NCI-H82 (cell line): ENCODE measurements around the gene ZCCHC8.
"Not testable (repeated sequence)": the region's sequence is repeated elsewhere in the genome, so short reads cannot be mapped to it uniquely, and the experiment has no call there.

Source experiments
- DNase-seq: peaks from one replicate; lab custom pipeline; 2025; lab: John Stamatoyannopoulos, UW

ZCCHC8 gene

DNA sequence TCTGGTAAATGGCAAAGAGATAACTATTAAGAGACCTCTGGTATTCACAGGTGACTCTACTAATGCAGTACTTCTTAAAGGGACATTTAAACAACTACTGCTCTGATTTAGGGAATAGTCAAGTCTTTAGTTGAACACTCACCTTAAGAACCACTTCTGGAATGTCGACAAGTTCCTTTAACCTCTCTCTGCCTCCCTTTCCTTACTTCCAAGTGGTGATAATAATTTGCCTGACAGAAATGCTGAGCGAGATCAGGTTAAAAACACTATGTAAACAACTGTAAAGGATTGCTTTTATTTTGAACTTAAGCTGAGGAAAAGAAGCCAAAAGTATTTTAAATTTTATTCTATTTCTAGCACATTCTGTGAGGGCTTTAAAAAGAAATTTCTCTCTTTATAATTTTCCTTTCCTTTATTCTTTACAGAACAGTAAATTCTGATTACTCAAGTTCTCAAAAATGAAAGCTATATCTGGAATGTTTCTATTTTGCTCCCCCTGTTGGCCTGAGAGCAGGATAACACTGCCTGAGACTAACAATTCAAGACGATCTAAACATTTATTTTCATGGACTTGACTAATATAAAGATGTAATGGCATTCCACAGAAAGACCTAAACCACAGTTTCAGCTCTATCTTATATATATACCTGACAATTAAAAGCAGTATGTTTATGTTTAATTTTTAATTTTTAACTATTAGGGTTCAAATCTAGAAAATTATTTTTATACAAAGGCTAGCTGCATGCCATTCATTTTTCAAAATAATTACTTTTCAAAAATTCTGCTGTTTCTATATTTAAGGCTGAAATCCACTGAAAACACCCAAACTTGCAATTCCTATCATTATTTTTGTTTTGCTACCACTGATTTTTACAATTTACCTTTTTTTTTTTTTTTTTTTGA, 29.2 kb downstream of the ZCCHC8 start:
- DNase-seq, result peak; percentile 57

DNA sequence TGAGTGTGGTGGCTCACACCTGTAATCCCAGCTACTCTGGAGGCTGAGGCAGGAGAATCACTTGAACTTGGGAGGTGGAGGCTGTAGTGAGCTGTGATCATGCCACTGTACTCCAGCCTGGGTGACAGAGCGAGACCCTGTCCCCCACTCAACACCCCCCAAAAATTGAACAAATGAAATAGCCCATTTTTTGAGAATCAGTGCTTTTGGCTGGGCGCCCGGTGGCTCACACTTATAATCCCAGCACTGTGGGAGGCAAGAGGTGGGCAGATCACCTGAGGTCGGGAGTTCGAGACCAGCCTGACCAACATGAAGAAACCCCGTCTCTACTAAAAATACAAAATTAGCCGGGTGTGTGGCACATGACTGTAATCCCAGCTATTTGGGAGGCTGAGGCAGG, 30.2 kb downstream of the ZCCHC8 start:
- DNase-seq, result not testable (repeated sequence)

DNA sequence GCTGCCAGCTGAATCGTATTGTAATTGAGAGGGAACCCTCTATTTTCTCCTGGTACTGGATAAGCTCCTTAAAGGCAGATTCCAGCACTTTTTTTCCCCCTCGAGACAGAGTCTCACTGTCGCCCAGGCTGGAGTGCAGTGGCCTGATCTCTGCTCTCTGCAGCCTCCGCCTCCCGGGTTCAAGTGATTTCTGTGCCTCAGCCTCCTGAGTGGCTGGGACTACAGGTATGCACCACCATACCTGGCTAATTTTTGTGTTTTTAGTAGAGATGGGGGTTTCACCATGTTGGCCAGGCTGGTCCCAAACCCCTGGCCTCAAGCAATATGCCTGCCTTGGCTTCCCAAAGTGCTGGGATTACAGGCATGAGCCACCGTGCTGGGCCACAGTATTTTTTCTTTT, 30.9 kb downstream of the ZCCHC8 start:
- DNase-seq, result peak; percentile 31

DNA sequence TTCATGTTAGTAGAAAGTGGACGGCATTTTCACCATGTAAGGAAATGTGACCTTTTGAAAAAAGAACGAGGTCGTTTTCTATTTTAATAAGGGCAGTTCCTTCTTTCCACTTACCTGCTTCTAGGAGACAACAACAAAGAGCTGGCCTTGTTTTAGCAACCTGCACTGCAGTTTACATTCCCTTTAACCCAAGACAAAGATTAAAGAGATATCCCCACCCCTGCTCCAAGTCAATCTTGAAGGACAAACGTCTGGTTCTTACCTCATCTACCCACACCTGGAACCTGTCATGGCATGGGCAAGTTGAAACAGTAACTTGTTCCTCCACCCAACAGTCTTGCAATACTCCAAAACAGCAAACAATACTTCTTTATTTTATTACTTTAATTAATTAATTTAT, 32.7 kb downstream of the ZCCHC8 start:
- DNase-seq, result no peak

DNA sequence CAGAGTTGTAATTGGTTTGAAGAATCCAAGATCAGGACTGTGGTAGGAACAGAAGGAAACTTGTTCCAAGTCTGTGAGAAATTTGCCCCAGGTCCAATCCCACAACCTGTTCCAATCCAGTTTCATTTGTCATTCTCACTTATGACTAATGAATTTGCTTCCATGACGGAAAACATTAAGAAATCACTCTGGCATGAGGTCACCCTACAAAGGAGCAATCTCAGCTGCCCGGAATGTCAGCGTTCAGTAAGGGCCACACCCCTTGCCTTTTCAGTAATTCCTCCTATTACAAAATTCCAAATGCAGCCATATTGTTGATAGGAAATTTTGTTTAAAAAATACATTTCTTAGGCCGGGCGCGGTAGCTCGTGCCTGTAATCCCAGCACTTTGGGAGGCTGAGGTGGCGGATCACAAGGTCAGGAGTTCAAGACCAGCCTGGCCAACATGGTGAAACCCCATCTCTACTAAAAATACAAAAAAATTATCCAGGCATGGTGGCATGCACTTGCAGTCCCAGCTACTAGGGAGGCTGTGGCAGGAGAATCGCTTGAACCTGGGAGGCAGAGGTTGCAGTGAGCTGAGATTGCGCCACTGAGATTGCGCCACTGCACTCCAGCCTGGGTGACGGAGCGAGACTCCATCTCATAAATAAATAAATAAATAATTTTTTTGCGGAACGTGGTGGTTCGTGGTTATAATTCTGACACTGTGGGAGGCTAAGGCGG, 36.3 kb downstream of the ZCCHC8 start:
- not testable (repeated sequence) for DNase-seq

DNA sequence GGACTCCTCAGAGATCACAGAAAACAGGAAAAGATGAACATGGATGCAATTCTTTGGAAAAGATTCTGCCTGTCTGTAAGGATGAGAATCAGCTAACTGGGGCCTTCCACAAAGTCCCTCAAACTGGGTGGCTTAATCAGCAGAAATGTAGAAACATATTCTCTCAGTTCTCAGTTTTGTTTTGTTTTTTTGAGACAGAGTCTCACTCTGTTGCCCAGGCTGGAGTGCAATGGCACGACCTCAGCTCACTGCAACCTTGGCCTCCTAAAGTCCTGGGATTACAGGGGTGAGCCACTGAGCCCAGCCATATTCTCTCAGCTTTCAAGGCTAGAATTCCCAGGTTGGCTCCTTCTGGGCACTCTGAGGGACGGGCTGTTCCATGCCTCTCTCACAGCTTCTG, 40.1 kb downstream of the ZCCHC8 start:
- no peak for DNase-seq

DNA sequence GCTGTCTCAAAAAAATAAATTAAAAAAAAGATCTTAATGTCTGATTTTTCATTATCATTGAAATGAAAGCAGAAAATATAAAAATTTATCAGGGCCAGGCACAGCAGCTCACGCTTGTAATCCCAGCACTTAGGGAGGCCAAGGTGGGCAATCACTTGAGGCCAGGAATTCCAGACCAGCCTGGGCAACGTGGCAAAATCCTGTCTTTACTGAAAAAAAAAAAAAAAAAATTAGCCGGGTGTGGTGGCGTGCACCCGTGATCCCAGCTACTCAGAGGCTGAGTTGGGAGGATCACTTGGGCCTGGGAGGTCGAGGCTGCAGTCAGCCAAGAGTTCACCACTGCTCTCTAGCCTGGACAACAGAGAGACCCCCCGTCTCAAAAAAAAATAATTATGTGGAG, 40.7 kb downstream of the ZCCHC8 start:
- no peak for DNase-seq

DNA sequence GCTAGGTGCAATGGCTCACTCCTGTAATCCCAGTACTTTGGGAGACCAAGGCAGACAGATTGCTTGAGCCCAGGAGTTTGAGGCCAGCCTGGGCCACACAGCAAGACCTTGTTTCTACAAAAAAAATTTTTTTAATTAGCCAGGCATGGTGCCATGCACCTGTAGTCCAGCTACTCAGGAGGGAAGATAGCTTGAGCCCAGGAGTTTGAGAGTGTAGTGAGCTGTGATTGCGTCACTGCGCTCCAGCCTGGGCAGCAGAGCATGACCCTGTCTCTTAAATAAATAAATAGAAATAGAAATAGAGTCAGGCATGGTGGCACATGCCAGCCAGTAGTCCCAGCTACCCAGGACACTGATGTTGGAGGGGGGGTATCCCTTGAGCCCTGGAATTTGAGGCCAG, 41.5 kb downstream of the ZCCHC8 start:
- DNase-seq, result no peak

DNA sequence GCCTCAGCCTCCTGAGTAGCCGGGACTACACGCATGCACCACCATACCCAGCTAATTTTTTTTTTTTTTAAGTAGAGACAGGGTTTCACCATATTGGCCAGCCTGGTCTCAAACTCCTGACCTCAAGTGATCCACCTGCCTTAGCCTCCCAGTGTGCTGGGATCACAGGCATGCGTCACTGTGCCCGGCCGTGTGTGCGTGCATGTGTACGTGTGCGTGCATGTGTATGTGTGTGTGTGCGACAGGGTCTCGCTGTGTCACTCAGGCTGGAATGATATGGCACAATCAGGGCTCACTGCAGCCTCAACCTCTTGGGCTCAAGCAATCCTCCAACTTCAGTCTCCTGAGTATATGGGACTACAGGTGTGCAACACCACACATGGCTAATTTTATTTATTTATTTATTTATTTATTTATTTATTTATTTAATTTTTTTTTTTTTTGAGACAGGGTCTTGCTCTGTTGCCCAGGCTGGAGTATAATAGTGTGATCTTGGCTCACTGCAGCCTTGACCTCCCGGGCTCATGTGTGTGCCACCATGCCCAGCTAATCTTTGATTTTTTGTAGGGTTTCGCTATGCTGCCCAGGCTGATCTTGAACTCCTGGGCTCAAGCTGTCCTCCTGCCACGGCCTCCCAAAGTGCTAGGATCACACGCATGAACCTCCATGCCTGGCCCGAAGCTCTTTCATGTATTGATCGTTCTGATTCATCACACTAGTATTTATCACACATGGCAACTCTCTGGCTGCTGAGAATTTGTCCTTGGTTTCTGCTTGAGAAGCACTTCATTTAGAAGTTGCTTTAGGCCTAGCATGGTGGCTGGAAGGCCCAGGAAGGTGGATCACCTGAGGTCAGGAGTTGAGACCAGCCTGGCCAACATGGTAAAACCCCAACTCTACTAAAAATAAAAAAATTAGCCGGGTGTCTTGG, 42.4 kb downstream of the ZCCHC8 start:
- no peak for DNase-seq

DNA sequence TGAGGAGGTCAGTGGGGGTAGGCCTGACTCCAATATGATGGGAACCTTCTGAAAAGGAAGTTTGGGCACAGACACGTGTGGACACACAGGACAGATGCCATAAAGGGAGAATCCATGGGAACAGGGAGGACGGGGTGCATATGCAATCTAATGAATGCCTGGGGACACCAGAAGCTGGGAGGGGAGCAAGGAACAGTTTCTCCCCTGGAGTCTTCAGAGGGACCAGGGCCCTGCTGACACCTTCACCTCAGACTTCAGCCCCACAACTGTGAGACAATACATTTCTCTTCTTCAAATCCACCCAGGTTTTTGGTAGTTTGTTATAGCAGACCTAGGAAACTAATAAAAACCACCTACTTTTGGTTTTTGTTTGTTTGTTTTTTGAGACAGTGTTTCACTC, 43.1 kb downstream of the ZCCHC8 start:
- DNase-seq, result no peak

DNA sequence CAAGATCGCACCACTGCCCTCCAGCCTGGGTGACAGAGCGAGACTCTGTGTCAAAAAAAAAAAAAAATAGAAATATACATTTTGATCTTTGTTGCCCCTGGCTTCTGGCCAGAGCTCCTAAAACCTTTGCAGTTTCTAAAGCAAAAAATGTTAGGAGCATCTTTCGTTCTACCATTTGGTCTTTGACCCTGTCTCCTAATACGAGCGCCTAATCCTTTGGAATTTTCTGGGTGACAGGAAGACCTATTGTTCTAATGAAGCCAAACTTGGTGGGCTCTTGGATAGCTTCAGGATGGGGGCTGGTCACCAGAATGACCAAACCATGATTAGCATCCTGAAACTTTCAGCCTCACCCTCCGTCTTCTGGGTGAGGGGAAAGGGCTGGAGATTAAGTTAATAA, 46.0 kb downstream of the ZCCHC8 start:
- DNase-seq, result no peak

DNA sequence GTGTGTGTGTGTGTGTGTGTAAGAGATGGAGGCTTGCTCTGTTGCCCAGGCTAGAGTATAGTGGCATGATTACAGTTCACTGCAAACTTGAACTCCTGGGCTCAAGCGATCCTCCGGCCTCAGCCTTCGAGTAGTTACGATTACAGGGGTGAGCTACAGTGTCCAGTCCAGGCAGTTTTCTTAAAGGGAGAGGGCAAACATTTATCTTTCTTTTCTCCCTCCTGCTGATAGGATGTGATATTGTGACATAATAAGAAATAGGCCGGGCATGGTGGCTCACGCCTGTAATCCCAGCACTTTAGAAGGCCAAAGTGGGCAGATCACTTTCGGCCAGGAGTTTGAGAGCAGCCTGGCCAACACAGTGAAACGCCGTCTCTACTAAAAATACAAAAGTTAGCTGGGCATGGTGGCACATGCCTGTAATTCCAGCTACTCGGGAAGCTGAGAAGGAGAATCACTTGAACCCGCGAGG, 46.4 kb downstream of the ZCCHC8 start:
- DNase-seq, result no peak

DNA sequence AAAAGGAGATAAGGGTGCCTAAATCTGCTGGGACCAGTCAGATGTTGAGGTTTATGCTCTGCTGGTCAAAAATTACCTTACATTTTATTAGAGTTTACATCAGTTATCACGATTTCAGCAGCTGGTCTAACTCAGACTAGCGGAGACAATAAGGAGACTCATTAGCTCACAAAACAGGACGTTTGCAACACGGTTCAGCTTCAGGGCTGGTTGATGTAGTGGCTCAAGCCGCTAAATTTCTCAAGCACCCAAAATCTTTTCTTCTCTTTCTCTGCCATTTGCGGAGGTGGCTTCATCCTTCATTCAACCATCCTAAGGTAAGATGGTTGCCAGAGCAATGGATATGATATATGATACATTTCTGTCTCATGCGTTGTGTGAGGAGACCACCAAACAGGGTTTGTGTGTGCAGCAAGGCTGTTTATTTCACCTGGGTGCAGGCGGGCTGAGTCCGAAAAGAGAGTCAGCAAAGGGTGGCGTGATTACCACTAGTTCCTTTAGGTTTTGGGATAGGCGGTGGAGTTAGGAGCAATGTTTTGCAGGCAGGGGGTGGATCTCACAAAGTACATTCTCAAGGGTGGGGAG, 47.9 kb downstream of the ZCCHC8 start:
- DNase-seq, result no peak

DNA sequence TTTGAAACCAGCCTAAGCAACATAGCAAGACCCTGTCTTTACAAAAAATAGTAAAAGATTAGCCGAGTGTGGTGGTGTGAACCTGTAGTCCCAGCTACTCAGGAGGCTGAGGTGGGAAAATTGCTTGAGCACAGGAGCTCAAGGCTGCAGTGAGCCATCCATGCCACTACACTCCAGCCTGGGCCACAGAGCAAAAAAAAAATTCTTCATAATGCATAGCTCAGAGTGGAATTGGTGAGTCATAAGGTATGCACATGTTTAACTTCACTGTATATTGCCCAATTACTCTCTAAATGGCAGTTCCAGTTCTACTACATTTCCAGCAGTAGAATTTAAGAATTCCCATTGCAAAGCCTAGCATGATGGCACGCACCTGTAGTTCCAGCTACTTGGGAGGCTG, 51.4 kb downstream of the ZCCHC8 start:
- DNase-seq, result no peak

DNA sequence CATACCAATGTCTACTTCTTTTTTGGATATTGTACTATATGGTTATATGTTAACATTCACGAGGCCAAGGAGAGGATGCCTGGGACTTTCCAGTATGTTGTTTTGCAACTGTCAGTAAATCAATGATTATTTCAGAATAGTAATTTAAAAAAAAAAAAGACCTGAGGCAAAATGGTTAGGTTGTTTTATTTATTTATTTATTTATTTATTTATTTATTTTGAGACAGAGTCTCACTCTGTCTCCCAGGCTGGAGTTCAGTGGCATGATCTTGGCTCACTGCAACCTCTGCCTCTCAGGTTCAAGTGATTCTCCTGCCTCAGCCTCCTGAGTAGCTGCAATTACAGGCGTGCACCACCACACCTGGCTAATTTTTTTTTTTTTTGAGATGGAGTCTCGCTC, 52.9 kb downstream of the ZCCHC8 start:
- DNase-seq, result not testable (repeated sequence)

DNA sequence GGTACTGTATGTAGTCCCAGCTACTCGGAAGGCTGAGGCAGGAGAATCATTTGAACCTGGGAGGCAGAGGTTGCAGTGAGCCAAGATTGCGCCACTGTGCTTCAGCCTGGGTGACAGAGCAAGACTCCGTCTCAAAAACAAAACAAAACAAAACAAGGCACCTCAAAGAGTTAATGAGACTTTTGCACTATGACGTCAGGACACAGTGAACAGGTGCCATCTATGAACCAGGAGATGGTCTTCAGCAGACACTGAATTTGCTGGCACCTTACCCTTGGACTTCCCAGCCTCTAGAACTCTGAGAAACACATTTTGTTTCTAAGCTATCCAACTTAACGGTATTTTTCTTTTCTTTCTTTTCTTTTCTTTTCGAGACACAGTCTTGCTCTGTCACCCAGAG, 54.3 kb downstream of the ZCCHC8 start:
- not testable (repeated sequence) for DNase-seq

DNA sequence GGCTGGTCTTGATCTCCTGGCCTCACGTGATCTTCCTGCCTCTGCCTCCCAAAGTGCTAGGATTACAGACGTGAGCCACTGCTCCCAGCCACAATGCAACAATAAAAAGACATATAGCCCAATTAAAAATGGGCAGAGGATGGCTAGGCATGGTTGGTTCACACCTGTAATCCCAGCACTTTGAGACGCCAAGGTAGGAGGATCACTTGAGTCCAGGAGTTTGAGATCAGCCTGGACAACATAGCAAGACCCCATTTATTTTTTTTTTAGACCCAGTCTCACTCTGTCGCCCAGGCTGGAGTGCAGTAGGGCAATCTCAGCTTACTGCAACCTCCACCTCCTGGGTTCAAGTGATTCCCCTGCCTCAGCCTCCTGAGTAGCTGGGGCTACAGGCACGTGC, 56.7 kb downstream of the ZCCHC8 start:
- not testable (repeated sequence) for DNase-seq

DNA sequence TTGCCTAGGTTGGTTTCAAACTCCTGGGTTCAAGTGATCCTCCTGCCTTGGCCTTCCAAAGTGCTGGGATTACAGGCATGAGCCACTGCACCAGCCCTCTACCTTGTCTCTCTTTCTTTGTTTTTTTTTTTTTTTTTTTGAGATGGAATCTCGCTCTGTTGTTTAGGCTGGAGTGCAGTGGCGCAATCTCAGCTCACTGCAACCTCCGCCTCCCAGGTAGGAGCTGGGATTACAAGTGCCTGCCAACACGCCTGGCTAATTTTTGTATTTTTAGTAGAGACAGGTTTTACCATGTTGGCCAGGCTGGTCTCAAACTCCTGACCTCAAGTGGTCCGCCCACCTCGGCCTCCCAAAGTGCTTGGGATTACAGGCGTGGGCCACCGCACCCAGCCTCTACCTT, 61.9 kb downstream of the ZCCHC8 start:
- not testable (repeated sequence) for DNase-seq

DNA sequence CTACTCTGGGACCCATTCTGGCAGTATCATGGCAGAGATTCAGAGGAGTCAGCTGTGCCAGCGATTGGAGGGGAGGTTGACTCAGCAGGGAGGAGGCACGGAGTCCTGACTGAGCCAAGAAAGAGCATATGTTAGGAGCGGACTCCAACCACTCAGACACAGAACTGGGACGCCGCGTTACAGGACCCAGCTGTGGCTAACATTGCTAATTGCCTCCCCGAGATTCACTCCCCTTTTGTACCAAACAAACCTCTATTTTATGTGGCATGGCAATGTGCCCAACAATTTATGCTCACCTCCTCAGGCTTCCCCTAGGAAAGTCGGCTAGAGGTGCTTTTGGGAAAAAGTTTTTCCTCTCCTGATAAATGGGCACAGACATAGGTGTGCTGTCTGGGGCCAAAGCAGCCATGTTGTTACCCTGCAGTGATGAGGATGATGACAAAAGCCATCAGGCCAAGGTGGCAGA, 63.0 kb downstream of the ZCCHC8 start:
- DNase-seq, result no peak

DNA sequence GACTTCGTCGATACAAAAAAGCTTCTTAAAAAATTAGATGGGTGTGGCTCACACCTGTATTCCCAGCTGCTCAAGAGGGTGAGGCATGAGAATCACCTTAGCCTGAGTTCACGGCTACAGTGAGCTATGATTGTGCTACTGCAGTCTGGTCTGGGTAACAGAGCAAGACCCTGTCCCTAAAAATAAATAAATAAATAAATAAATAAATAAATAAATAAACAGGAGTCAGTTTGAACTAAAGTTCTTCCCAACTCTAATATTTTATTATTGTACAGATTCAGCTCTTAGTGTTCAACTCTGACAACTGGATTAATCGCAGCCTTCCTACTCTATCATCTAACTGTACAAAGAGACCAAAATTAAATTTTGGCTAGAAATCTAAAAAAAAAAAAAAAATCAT, 65.5 kb downstream of the ZCCHC8 start:
- DNase-seq, result no peak

DNA sequence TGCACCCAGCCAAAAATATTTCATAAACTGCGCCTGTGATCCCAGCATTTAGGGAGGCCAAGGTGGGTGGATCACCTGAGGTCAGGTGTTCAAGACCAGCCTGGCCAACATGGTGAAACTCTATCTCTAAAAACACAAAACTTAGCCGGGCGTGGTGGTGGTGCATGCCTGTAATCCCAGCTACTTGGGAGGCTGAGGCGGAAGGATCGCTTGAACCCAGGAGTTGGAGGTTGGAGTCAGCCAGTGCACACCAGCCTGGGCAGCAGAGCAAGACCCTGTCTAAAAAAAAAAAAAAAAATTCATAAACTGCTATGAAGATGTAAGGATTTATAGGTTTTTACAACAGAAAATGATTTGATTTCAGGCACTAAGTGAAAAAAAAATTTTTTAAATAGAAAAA, 71.7 kb downstream of the ZCCHC8 start:
- DNase-seq, result not testable (repeated sequence)

DNA sequence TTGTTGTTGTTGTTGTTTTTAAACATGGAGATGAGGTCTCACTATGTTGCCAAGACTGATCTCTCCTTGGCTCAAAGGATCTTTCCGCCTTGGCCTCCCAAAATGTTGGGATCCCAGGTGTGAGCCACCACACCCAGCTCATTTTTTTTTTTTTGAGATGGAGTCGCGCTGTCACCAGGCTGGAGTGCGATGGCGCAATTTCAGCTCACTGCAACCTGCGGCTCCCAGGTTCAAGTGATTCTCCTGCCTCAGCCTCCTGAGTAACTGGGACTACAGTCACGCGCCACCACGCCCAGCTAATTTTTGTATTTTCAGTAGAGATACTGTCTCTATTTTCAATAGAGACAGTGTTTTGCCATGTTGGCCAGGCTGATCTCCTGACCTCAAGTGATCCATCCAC, 73.3 kb downstream of the ZCCHC8 start:
- DNase-seq, result no peak
